ENCODE data around the gene UPK2. TPM values are rescaled to one million over a fixed set of nuclear protein-coding genes. Genes with fewer than 3 reads are reported as not detected.
"Not testable (repeated sequence)": the region's sequence is repeated elsewhere in the genome, so short reads cannot be mapped to it uniquely, and the experiment has no call there.

The UPK2 gene
- total RNA-seq, 6 donors from 2014 or later, result not detected

GRCh38 chr11:118957549-118957948, 1.5 kb downstream of the UPK2 start:
- WGBS, 2 donors, result 87 to 92% methylated on average over 11 of the region's 11 CpGs
- TF ChIP-seq CTCF (IDR thresholded peaks at IDR 0.05), result no peak
- TF ChIP-seq EP300 (IDR thresholded peaks at IDR 0.05), result no peak
- TF ChIP-seq POLR2AphosphoS5 (IDR thresholded peaks at IDR 0.05), result no peak
- TF ChIP-seq POLR2A (IDR thresholded peaks at IDR 0.05), result no peak
- Histone ChIP-seq H3K4me3 (no peak overlapping the region), H3K9me3 (no peaks in the 10 kb centered on the region), H3K36me3 (no peaks in the 10 kb centered on the region), H3K27me3 (no peaks in the 10 kb centered on the region), H3K4me1 (no peaks in the 10 kb centered on the region), H3K27ac (no peak overlapping the region)
- peak in 1 of 2 donors; percentile 33 for DNase-seq
- no peak for ATAC-seq (ENCODE audit: low FRiP score in 2 of 2)

- Histone ChIP-seq H3K27ac (no peak overlapping the region), H3K27me3 (no peaks in the 10 kb centered on the region), H3K4me3 (no peak overlapping the region), H3K4me1 (no peaks in the 10 kb centered on the region), H3K36me3 (no peaks in the 10 kb centered on the region), H3K9me3 (no peaks in the 10 kb centered on the region)
- DNase-seq (peak in 1 of 2 donors; percentile 39), ATAC-seq (ENCODE audit: low FRiP score in 2 of 2) (no peak)
- 82 to 94% methylated on average over 4 to 7 of the region's 8 CpGs for WGBS, 2 donors
- no peak for TF ChIP-seq POLR2A (IDR thresholded peaks at IDR 0.05)
- no peak for TF ChIP-seq POLR2AphosphoS5 (IDR thresholded peaks at IDR 0.05)
- TF ChIP-seq CTCF (IDR thresholded peaks at IDR 0.05), result no peak
- TF ChIP-seq EP300 (IDR thresholded peaks at IDR 0.05), result no peak
These were observed 1.9 kb downstream of the UPK2 start for GRCh38 chr11:118957968-118958367.

- Histone ChIP-seq H3K27me3 (no peaks in the 10 kb centered on the region), H3K36me3 (no peaks in the 10 kb centered on the region), H3K4me1 (no peaks in the 10 kb centered on the region), H3K27ac (no peak overlapping the region), H3K4me3 (no peak overlapping the region), H3K9me3 (no peaks in the 10 kb centered on the region)
- DNase-seq (no peak), ATAC-seq (ENCODE audit: low FRiP score in 2 of 2) (no peak)
- TF ChIP-seq EP300 (IDR thresholded peaks at IDR 0.05) (no peak), CTCF (IDR thresholded peaks at IDR 0.05) (no peak), POLR2AphosphoS5 (IDR thresholded peaks at IDR 0.05) (no peak), POLR2A (IDR thresholded peaks at IDR 0.05) (no peak)
- WGBS, 2 donors, result 87 to 90% methylated on average over 1 to 2 of the region's 2 CpGs
These were observed 2.5 kb downstream of the UPK2 start for GRCh38 chr11:118958577-118958976.

- WGBS, 2 donors, result 43 to 82% methylated on average over 1 to 5 of the region's 5 CpGs
- H3K27ac ChIP-seq, result no peak overlapping the region
- H3K36me3 ChIP-seq, result no peaks in the 10 kb centered on the region
- TF ChIP-seq POLR2A (IDR thresholded peaks at IDR 0.05) (no peak), POLR2AphosphoS5 (IDR thresholded peaks at IDR 0.05) (no peak), EP300 (IDR thresholded peaks at IDR 0.05) (no peak), CTCF (IDR thresholded peaks at IDR 0.05) (no peak)
- ATAC-seq (ENCODE audit: low FRiP score in 2 of 2) (no peak), DNase-seq (peak in 1 of 2 donors; percentile 36)
- H3K9me3 ChIP-seq, result no peaks in the 10 kb centered on the region
- no peaks in the 10 kb centered on the region for H3K4me1 ChIP-seq
- no peaks in the 10 kb centered on the region for H3K27me3 ChIP-seq
- H3K4me3 ChIP-seq, result no peak overlapping the region
These were observed 5.1 kb downstream of the UPK2 start for GRCh38 chr11:118961189-118961588.

GRCh38 chr11:118961591-118961990, 5.5 kb downstream of the UPK2 start:
- Histone ChIP-seq H3K27ac (no peak overlapping the region), H3K4me1 (no peaks in the 10 kb centered on the region), H3K9me3 (no peaks in the 10 kb centered on the region), H3K36me3 (no peaks in the 10 kb centered on the region), H3K27me3 (no peaks in the 10 kb centered on the region), H3K4me3 (no peak overlapping the region)
- WGBS, 2 donors, result 42 to 60% methylated on average over 3 to 9 of the region's 11 CpGs
- TF ChIP-seq EP300 (IDR thresholded peaks at IDR 0.05), result no peak
- TF ChIP-seq CTCF (IDR thresholded peaks at IDR 0.05), result no peak
- no peak for TF ChIP-seq POLR2A (IDR thresholded peaks at IDR 0.05)
- TF ChIP-seq POLR2AphosphoS5 (IDR thresholded peaks at IDR 0.05), result no peak
- DNase-seq, result peak in 1 of 2 donors; percentile 46
- ATAC-seq (ENCODE audit: low FRiP score in 2 of 2), result no peak

- H3K4me1 ChIP-seq; H3K27ac ChIP-seq; H3K4me3 ChIP-seq; H3K27me3 ChIP-seq; DNase-seq; H3K9me3 ChIP-seq; ATAC-seq (ENCODE audit: low FRiP score in 2 of 2); H3K36me3 ChIP-seq: not testable (repeated sequence)
- 86 to 100% methylated on average over 2 of the region's 2 CpGs for WGBS, 2 donors
These were observed 13.4 kb downstream of the UPK2 start for GRCh38 chr11:118969508-118969907.

Measured in upper lobe of left lung (tissue), 6 donors.